B cell (primary cell): ENCODE measurements around the gene TENT4A. TPM values are rescaled to one million over a fixed set of nuclear protein-coding genes. Genes with fewer than 3 reads are reported as not detected.
A peak's percentile ranks its signal among the peaks of the same experiment; 100 is the strongest.

Experiments
- ATAC-seq: fragments of 200-7000 bp; cut with Tn5 transposase; one replicate; pipeline ENCODE4 v1.10.0; 2021; ENCODE audit warnings: low read depth, mild to moderate bottlenecking, moderate number of reproducible peaks, moderate library complexity
- CTCF ChIA-PET: fragments of 350-600 bp; sonication (Branson Sonifier 250); formaldehyde crosslinking; loops from one replicate; lab custom pipeline; 2021; ENCODE audit warnings: antibody characterized with exemption, inconsistent platforms; lab: Charles Lee
- POLR2A ChIA-PET: fragments of 350-600 bp; sonication (Branson Sonifier 250); formaldehyde crosslinking; loops from one replicate; lab custom pipeline; 2021; ENCODE audit warnings: antibody characterized with exemption; lab: Charles Lee
- DNase-seq: peaks from one replicate; pipeline ENCODE4 v3.0.0; 2013
- H2AFZ ChIP-seq: 2 replicates; pipeline ENCODE4 v1.6.1; 2012; ENCODE audit warnings: mild to moderate bottlenecking, low read depth, low read length; ENCODE audit not compliant: insufficient read depth, poor library complexity, severe bottlenecking
- H3K27ac ChIP-seq, 2 donors: 1 replicate in 1 of 2; 2 replicates in 1 of 2; pipeline ENCODE4 v1.5.1; 2012 to 2013; ENCODE audit warnings: low read length in 2 of 2, mild to moderate bottlenecking in 2 of 2, moderate library complexity in 1 of 2
- H3K27me3 ChIP-seq, 4 experiments: fragments of 200-600 bp in 1 of 4; sonication (generic) in 1 of 4; replicated peaks in 1 of 4; 1 replicate in 2 of 4; 2 replicates in 2 of 4; pipeline versions ENCODE4 v1.6.1 to v1.7.0; 2013 to 2016; ENCODE audit warnings: low read length in 3 of 4, mild to moderate bottlenecking in 2 of 4, mixed read lengths in 1 of 4, moderate library complexity in 1 of 4; ENCODE audit not compliant: insufficient read depth in 4 of 4, control insufficient read depth in 3 of 4; ENCODE audit errors: control extremely low read depth in 1 of 4
- H3K36me3 ChIP-seq, 2 experiments: replicated peaks in 1 of 2; 1 replicate in 1 of 2; 2 replicates in 1 of 2; pipeline versions ENCODE4 v1.6.1 to v1.7.1; 2013; ENCODE audit warnings: low read length in 1 of 2; ENCODE audit not compliant: insufficient read depth in 2 of 2, control insufficient read depth in 1 of 2; ENCODE audit errors: control extremely low read depth in 1 of 2, extremely low read depth in 1 of 2
- H3K4me1 ChIP-seq, 2 donors: fragments of 200-600 bp in 1 of 2; sonication (generic) in 1 of 2; 1 replicate in 1 of 2; 2 replicates in 1 of 2; pipeline versions ENCODE4 v1.5.1 to v1.6.1; 2013 to 2017; ENCODE audit warnings: low read length in 2 of 2; ENCODE audit not compliant: control insufficient read depth in 2 of 2, insufficient read depth in 2 of 2
- H3K4me2 ChIP-seq: replicated peaks from 2 replicates; pipeline ENCODE3; 2012; ENCODE audit warnings: mild to moderate bottlenecking, low read depth, low read length; ENCODE audit not compliant: poor library complexity, severe bottlenecking
- H3K4me3 ChIP-seq, 5 experiments: fragments of 200-600 bp in 1 of 5; sonication (generic) in 1 of 5; 1 replicate in 3 of 5; 2 replicates in 2 of 5; pipeline versions ENCODE4 v1.5.1 to v1.7.0; 2011 to 2016; ENCODE audit warnings: low read length in 4 of 5, mild to moderate bottlenecking in 4 of 5, low read depth in 2 of 5, control low read depth in 1 of 5, moderate library complexity in 1 of 5; ENCODE audit not compliant: insufficient read depth in 1 of 5; ENCODE audit errors: control extremely low read depth in 1 of 5, extremely low read depth in 1 of 5
- H3K79me2 ChIP-seq: fragments of 200-600 bp; sonication (generic); one replicate; pipeline ENCODE4 v1.6.0; 2016; ENCODE audit warnings: low read length; ENCODE audit not compliant: control insufficient read depth, insufficient read depth
- H3K9ac ChIP-seq: fragments of 200-600 bp; sonication (generic); 2 replicates; pipeline ENCODE4 v1.6.1; 2017; ENCODE audit warnings: mild to moderate bottlenecking, low read length, moderate library complexity
- H3K9me3 ChIP-seq, 3 donors: one replicate each; pipeline versions ENCODE4 v1.6.1 to v1.7.1; 2013; ENCODE audit warnings: low read length in 2 of 3; ENCODE audit not compliant: control insufficient read depth in 2 of 3, insufficient read depth in 1 of 3; ENCODE audit errors: control extremely low read depth in 1 of 3
- H4K20me1 ChIP-seq: 2 replicates; pipeline ENCODE4 v1.6.0; 2012; ENCODE audit warnings: mild to moderate bottlenecking, low read length; ENCODE audit not compliant: insufficient read depth, control insufficient read depth, poor library complexity, severe bottlenecking
- H3K27ac Mint-ChIP-seq: one replicate; pipeline ENCODE4 v1.8.0; 2021; ENCODE audit warnings: mixed read lengths
- H3K27me3 Mint-ChIP-seq: one replicate; pipeline ENCODE4 v1.8.0; 2021; ENCODE audit warnings: mixed read lengths
- H3K4me1 Mint-ChIP-seq: one replicate; pipeline ENCODE4 v1.8.0; 2021; ENCODE audit warnings: mixed read lengths
- H3K4me3 Mint-ChIP-seq: one replicate; pipeline ENCODE4 v1.8.0; 2021; ENCODE audit warnings: mixed read lengths
- H3K9me3 Mint-ChIP-seq: one replicate; pipeline ENCODE4 v1.8.0; 2022; ENCODE audit warnings: mixed read lengths; ENCODE audit not compliant: insufficient read depth
- CTCF ChIP-seq: fragments of 200-600 bp; IDR thresholded peaks from one replicate; pipeline ENCODE4 v1.8.0; 2022; ENCODE audit warnings: antibody characterized with exemption, mild to moderate bottlenecking
- EZH2 ChIP-seq: IDR thresholded peaks from 2 replicates; pipeline ENCODE4 v1.6.1; 2012; ENCODE audit warnings: borderline replicate concordance, low read depth, mild to moderate bottlenecking, moderate library complexity, low read length; ENCODE audit not compliant: insufficient read depth, poor library complexity, severe bottlenecking
- WGBS: methylation state at CpG from one replicate; pipeline ENCODE4 v1.1.5; 2013; ENCODE audit warnings: missing lambda C conversion rate; ENCODE audit not compliant: insufficient coverage; 5-methylcytosine and 5-hydroxymethylcytosine counted together
- intact Hi-C: fragments of 100-400 bp; cut with micrococcal nuclease; formaldehyde crosslinking; loops from one replicate; pipeline ENCODE4 v1.10.0; 2022
- polyA plus RNA-seq: library from polyadenylated mRNA; depleted of rRNA; stranded (reverse); fragments of >200 nt; gene quantifications from 2 replicates; pipeline ENCODE4 v1.2.3, GENCODE V29; 2012
- total RNA-seq, 2 donors: library from RNA; stranded (reverse); fragments of 120-200 nt in 1 of 2; gene quantifications; 1 replicate in 1 of 2; 2 replicates in 1 of 2; pipeline versions ENCODE4 v1.2.3 to v1.2.4, GENCODE V29; 2013 to 2022

The TENT4A gene
- total and polyA plus RNA-seq, 2 donors (not counting 1 experiment from before 2014, with no cell fraction given), result 18.5 to 63.6 TPM

DNA sequence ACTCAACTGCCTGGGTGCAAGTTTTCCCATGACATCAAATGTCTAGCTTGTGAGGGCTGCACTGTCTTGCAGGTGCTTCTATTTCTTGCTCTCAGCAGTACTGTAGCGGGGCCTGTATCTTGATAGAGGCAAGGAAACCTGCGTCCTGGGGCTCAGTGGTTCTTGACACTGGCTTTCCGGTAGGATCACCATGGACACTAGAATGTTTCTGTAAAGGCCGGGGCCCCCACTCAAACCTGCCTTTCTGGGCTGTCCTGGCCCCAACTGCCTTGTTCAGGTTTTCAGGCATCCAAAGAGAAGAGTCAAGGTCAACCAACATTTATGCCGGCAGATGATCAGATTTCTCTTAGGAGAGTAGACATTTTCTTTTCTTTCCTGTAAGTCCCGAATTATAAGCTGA is 26.7 kb upstream of the TENT4A start:
- H3K9me3 ChIP-seq, result peaks cover 0 to 6% (median 0%) of the 10 kb centered on the region in 3 donors
- peak overlapping the region; percentile 23 for H3K4me2 ChIP-seq
- no peak overlapping the region for H3K9ac ChIP-seq
- no peaks in the 10 kb centered on the region for H3K36me3 ChIP-seq
- H3K4me3 ChIP-seq, result no peak overlapping the region
- H3K4me3 Mint-ChIP-seq, result no peak overlapping the region
- intact Hi-C loops, result no loop called here
- H2AFZ ChIP-seq, result no peak overlapping the region
- no peak overlapping the region for H3K27ac Mint-ChIP-seq
- H3K27ac ChIP-seq, result no peak overlapping the region
- peaks cover 3% of the 10 kb centered on the region for H3K4me1 Mint-ChIP-seq
- H4K20me1 ChIP-seq, result no peaks in the 10 kb centered on the region
- ChIA-PET CTCF (no interaction called here), POLR2A (no interaction called here)
- TF ChIP-seq CTCF (no peak), EZH2 (no peak)
- H3K4me1 ChIP-seq, result peaks cover 5 to 10% of the 10 kb centered on the region in 2 donors
- ATAC-seq (no peak), DNase-seq (no peak)
- peaks cover 59% of the 10 kb centered on the region for H3K27me3 Mint-ChIP-seq
- H3K9me3 Mint-ChIP-seq, result no peaks in the 10 kb centered on the region
- no peaks in the 10 kb centered on the region for H3K79me2 ChIP-seq
- peaks cover 0 to 50% (median 29%) of the 10 kb centered on the region in 4 experiments for H3K27me3 ChIP-seq
- 66% methylated on average over 5 of the region's 6 CpGs for WGBS

- no peak for ATAC-seq
- Histone ChIP-seq H3K27me3 (peaks cover 0 to 47% (median 29%) of the 10 kb centered on the region in 4 experiments), H3K27ac (no peak overlapping the region), H3K9me3 (peaks cover 0 to 6% (median 0%) of the 10 kb centered on the region in 3 donors), H3K9ac (no peak overlapping the region), H3K79me2 (no peaks in the 10 kb centered on the region), H3K4me1 (peaks cover 5 to 10% of the 10 kb centered on the region in 2 donors), H3K4me2 (peak overlapping the region; percentile 23), H2AFZ (no peak overlapping the region), H3K36me3 (no peaks in the 10 kb centered on the region), H3K4me3 (no peak overlapping the region), H4K20me1 (no peaks in the 10 kb centered on the region)
- TF ChIP-seq CTCF (no peak), EZH2 (no peak)
- H3K9me3 Mint-ChIP-seq, result no peaks in the 10 kb centered on the region
- POLR2A ChIA-PET, result no interaction called here
- peak; percentile 18 for DNase-seq
- peaks cover 3% of the 10 kb centered on the region for H3K4me1 Mint-ChIP-seq
- intact Hi-C loops, result no loop called here
- H3K27ac Mint-ChIP-seq, result no peak overlapping the region
- peaks cover 56% of the 10 kb centered on the region for H3K27me3 Mint-ChIP-seq
- H3K4me3 Mint-ChIP-seq, result no peak overlapping the region
- CTCF ChIA-PET, result no interaction called here
- 5% methylated on average over 21 of the region's 22 CpGs for WGBS
Measured at GRCh38 chr5:6686915-6687409, 26.3 kb upstream of the TENT4A start.
